Muscle layer of duodenum (tissue), 2 donors: ENCODE results near the gene CERK.

Experiments used
- H3K27ac ChIP-seq: one replicate; pipeline ENCODE4 v1.7.0; 2013; ENCODE audit warnings: mild to moderate bottlenecking, low read length
- H3K27me3 ChIP-seq: one replicate; pipeline ENCODE4 v1.7.0; 2013; ENCODE audit warnings: low read depth, mild to moderate bottlenecking, control low read depth, low read length
- H3K36me3 ChIP-seq, 2 donors: one replicate each; pipeline ENCODE4 v1.7.0; 2013; ENCODE audit warnings: low read length in 2 of 2, control low read depth in 1 of 2, mild to moderate bottlenecking in 1 of 2; ENCODE audit not compliant: insufficient read depth in 2 of 2, control insufficient read depth in 1 of 2
- H3K4me1 ChIP-seq, 2 donors: one replicate each; pipeline ENCODE4 v1.7.0; 2013; ENCODE audit warnings: low read length in 2 of 2, mild to moderate bottlenecking in 2 of 2, control low read depth in 1 of 2, moderate library complexity in 1 of 2; ENCODE audit not compliant: insufficient read depth in 2 of 2, control insufficient read depth in 1 of 2
- H3K4me3 ChIP-seq, 2 donors: one replicate each; pipeline ENCODE4 v1.7.0; 2013; ENCODE audit warnings: low read length in 2 of 2, low read depth in 1 of 2, mild to moderate bottlenecking in 1 of 2
- H3K9me3 ChIP-seq, 2 donors: one replicate each; pipeline ENCODE4 v1.7.0; 2013; ENCODE audit warnings: low read length in 2 of 2, control low read depth in 1 of 2, mild to moderate bottlenecking in 1 of 2; ENCODE audit not compliant: control insufficient read depth in 1 of 2
- donor health status: healthy.

The CERK gene

DNA sequence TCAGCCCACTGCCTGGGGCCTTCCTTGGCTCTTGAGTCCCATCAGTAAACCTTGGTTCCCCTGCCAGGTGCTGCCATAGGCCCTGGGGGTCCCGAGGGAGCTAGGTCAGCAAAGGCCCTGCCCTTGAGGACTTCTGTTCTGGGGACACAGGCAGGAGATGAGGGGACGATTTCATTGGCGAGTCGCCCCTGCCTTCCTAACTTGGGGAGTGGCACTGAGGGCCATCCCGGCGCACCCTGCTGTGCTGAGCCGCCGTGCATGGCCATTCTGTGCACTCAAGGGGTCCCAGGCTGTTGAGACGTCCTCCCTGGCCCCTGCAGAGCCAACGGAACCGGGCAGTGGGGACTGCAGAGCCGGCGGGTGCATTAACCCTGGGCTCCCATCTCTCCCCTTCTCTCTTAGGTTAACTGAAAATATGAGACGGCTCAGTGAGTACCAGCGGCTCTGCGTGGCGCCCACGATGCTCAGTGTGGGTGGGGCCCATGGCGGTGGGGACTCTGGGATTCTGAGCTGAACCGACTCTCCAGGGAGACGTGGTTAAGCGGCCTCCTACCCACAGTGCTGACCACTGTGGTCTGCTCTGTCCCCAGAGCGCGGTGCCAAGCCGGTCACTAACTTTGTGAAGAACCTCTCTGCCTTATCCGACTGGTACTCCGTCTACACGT, 74.5 kb downstream of the CERK start:
- Histone ChIP-seq H3K36me3 (peaks cover 16 to 66% of the 10 kb centered on the region in 2 donors), H3K9me3 (no peaks in the 10 kb centered on the region), H3K4me3 (no peak overlapping the region), H3K4me1 (no peaks in the 10 kb centered on the region), H3K27ac (no peak overlapping the region), H3K27me3 (no peaks in the 10 kb centered on the region)

DNA sequence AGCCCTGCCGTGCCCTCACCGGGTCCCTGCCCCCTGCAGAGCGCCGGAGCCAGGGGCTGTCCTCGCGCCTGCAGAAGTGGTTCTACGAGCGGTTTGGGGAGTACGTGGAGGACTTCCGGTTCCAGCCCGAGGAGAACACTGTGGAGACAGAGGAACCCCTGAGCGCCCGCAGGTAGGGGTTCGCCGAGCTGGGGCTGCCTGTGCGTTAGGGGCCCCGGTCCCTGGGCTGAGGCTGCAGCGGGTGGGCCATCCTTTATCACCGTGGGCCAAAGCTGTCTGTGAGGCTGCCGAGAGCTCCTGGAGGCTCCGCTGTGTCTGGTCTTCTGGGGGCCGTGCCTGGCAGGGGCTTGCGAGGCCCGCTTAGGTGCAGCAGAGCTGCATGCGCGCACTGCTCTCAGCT, 75.1 kb downstream of the CERK start:
- H3K4me1 ChIP-seq = no peaks in the 10 kb centered on the region
- H3K9me3 ChIP-seq = no peaks in the 10 kb centered on the region
- no peak overlapping the region for H3K27ac ChIP-seq
- no peak overlapping the region for H3K4me3 ChIP-seq
- H3K36me3 ChIP-seq = peaks cover 15 to 60% of the 10 kb centered on the region in 2 donors
- H3K27me3 ChIP-seq = no peaks in the 10 kb centered on the region

DNA sequence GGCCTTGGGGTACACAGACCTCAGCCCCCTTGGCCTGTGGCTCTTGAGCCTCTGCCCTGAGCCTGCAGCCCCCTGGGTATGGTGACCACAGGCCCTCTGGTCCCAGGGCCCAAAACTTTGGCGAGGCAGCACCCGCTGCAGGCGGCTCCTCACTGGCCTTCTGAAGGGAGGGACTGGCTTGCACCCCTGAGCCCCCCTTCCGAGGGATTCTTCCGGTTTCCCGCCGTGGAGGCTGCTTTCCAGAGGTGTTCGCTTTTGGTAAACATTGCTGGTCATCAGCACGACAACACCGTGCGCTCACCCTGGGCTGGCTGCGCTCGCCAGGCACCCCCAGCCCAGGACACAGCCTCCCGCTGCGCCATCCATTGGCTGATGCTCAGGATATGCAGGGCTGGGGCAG, 75.8 kb downstream of the CERK start:
- H3K36me3 ChIP-seq = peaks cover 10 to 52% of the 10 kb centered on the region in 2 donors

DNA sequence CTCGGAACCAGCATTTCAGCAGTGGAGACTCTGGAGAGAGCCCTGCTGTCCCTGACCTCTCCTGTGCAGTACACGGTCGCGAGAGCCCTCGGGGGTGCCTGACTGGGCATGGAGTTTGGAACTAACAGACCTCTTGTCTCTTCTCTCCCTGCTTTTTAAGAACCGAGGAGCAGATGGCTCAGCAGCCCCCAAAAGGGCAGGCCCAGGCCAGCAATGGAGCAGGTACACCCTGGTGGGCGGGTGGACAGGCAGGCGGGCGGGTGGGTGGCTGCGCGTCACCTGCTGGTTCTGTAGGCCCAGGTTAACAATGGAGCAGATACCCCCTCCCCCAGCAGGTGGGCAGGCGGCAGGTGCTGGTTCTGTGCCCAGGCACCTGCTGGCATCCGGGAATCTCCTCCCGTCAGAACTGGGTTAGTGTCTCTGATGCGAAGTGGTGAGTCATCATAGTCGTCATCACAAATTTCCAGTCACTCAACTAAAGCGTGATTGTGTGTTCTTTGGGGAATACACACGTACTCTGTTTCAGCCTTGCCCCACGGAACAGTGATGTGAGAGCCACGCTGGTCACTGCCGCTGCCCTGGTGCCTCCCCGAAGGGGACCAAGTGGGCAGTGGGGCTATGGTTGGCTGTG, 76.7 kb downstream of the CERK start:
- H3K9me3 ChIP-seq = no peaks in the 10 kb centered on the region
- no peaks in the 10 kb centered on the region for H3K27me3 ChIP-seq
- no peak overlapping the region for H3K4me3 ChIP-seq
- H3K36me3 ChIP-seq = peaks cover 6 to 43% of the 10 kb centered on the region in 2 donors
- no peaks in the 10 kb centered on the region for H3K4me1 ChIP-seq
- H3K27ac ChIP-seq = peak overlapping the region; percentile 60

More for the DNA sequence above, 75.8 kb downstream of the CERK start:
- Histone ChIP-seq H3K9me3 (no peaks in the 10 kb centered on the region), H3K4me3 (no peak overlapping the region), H3K27ac (no peak overlapping the region), H3K4me1 (no peaks in the 10 kb centered on the region), H3K27me3 (no peaks in the 10 kb centered on the region)

DNA sequence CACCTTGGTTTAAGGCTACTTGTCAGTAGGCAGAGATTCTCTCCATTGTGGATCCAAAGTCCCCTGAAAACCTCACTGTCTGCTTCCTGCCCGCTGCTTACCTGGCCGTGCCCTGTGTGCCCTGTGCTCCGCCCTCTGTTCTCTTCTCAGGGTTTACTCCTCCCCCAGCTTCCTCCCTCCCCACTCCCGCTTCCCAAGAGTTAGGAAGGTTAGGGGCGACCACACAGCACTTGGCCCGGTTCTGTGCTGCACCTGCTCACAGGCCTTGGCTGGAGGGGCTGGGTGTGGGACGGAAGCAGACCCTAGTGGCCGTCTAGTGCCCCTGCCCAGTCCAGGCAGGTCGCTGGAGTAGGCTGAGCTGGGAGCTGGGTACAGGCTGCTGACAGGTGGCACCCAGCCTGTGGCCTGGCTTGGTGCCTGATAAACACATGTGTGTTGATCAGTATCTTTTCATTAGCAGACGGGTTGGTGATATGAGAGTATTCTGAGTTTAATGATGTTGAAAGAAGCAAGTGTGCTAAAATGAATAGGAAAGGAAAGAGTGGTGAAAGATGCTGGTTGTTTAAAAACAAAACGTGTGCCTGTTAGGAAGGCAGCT, 77.3 kb downstream of the CERK start:
- Histone ChIP-seq H3K9me3 (no peaks in the 10 kb centered on the region), H3K27ac (peak overlapping the region; percentile 60), H3K27me3 (no peaks in the 10 kb centered on the region), H3K4me3 (no peak overlapping the region), H3K4me1 (no peaks in the 10 kb centered on the region), H3K36me3 (peaks cover 0 to 37% of the 10 kb centered on the region in 2 donors)

DNA sequence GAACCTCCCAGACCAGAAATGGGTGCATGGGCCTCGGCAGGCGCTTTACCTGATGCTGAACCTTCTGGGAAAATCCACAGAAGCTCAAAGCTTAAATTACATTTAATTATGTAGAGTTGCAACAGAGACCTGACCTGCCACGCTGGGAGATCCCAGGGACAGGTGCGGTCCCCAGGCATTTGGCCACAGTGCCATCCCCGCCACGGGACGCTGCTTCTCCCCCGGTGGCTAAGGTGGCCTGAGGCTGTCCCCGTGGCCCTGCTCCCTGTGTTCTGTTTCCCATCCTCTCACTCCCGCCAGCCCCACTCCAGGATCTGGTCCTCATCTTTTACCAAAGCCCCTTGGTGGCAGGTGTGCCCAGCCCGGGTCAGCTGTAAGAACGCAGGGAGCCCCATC, 78.3 kb downstream of the CERK start:
- Histone ChIP-seq H3K4me1 (no peaks in the 10 kb centered on the region), H3K27me3 (no peaks in the 10 kb centered on the region), H3K4me3 (no peak overlapping the region), H3K36me3 (peaks cover 0 to 29% of the 10 kb centered on the region in 2 donors), H3K9me3 (no peaks in the 10 kb centered on the region), H3K27ac (no peak overlapping the region)

DNA sequence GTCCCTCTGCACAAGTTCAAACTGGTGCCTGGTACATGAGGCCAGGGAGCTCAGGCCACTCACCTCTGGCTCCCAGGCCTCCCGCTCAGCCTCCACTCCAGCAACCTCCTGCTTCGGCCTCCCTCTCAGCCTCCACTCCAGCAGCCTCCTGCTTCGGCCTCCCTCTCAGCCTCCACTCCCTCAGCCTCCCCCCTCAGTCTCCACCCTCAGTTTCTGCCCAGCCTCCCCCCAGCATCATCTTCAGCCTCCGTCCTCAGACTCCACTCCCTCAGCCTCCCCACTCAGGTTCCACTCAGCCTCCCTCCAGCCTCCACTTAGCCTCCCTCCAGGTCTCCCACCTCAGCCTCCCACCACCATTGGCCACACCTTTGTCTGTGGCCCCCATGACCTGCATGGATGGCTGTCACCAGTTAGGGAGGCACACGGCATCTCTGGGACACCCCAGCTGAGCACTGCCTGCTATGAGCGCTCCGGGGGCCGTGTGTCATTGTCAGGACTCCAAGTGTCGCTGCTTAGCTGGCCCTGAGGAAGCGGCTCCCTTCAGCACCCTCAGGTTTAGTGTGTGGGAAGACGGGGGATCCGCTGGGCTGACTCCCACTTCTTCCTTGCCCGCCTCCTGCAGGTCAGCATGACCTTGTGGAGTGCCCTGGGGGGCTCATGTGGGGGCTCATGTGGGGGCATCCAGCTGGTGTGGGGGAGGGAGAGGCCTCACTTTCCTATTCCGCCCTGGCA, 78.8 kb downstream of the CERK start:
- Histone ChIP-seq H3K27me3 (no peaks in the 10 kb centered on the region), H3K9me3 (no peaks in the 10 kb centered on the region), H3K4me1 (no peaks in the 10 kb centered on the region), H3K36me3 (peaks cover 0 to 24% of the 10 kb centered on the region in 2 donors), H3K4me3 (no peak overlapping the region), H3K27ac (no peak overlapping the region)

DNA sequence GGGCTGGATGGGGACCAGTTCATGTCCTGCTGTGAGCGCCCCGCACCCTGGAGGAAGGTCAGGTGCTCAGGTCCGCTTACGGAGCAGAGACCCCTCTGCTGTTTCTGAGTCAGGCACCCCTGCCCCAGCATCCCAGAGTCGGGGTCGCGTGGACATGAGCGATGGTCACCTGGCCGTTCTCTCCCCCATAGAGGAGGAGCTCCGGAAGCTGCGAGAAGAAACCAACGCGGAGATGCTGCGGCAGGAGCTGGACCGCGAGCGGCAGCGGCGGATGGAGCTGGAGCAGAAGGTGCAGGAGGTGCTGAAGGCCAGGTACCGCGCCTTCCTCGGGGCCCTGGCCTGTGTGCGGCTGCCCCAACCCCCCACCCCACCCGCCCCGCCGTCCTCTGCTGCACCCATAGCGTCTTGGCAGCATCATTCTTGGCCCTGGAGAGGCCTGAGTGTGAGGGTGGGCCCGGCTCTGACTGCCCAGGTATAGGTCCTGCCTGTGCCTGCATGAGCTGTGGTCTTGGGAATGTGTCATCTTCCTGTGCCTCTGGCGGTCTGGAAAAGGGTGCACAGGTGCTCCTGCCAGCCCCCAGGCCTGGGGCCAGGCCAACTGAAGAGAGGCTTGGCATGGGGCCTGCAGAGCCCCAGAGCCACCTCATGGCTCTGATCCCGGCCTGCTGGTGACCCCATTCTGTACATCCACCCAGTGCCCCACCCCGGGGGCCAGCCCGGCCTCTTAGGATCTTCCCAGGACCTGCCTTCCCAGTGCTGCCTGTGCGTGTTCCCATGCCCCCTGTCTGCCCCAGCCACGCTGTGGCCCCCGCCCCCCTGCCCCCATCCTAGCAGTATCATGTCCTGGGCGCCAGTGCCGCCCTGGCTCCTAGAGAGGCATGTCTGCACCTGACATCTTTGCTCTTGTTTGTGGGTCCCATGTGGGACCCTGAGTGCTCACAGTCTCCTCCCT, 79.8 kb downstream of the CERK start:
- H3K9me3 ChIP-seq = no peaks in the 10 kb centered on the region
- no peak overlapping the region for H3K4me3 ChIP-seq
- peaks cover 0 to 4% of the 10 kb centered on the region in 2 donors for H3K4me1 ChIP-seq
- no peaks in the 10 kb centered on the region for H3K27me3 ChIP-seq
- H3K36me3 ChIP-seq = peaks cover 0 to 18% of the 10 kb centered on the region in 2 donors
- no peak overlapping the region for H3K27ac ChIP-seq

DNA sequence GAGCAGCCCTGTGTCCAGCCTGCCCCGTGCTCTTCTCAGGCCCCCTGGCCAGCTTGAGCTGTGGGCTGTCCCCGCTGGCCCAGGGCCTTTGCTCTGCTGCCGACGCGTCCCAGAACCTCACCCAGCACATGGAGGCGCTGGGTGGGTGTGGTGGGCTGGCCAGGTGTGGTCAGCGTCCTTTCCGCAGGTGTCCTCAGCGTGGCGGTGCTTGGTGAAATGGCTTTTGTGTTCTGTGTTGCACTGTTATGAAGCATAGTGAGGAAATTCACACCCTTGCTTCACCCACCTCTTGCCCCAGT, 80.4 kb downstream of the CERK start:
- Histone ChIP-seq H3K36me3 (peaks cover 0 to 13% of the 10 kb centered on the region in 2 donors), H3K27ac (no peak overlapping the region), H3K4me3 (no peak overlapping the region), H3K27me3 (no peaks in the 10 kb centered on the region), H3K9me3 (no peaks in the 10 kb centered on the region), H3K4me1 (peaks cover 0 to 8% of the 10 kb centered on the region in 2 donors)

DNA sequence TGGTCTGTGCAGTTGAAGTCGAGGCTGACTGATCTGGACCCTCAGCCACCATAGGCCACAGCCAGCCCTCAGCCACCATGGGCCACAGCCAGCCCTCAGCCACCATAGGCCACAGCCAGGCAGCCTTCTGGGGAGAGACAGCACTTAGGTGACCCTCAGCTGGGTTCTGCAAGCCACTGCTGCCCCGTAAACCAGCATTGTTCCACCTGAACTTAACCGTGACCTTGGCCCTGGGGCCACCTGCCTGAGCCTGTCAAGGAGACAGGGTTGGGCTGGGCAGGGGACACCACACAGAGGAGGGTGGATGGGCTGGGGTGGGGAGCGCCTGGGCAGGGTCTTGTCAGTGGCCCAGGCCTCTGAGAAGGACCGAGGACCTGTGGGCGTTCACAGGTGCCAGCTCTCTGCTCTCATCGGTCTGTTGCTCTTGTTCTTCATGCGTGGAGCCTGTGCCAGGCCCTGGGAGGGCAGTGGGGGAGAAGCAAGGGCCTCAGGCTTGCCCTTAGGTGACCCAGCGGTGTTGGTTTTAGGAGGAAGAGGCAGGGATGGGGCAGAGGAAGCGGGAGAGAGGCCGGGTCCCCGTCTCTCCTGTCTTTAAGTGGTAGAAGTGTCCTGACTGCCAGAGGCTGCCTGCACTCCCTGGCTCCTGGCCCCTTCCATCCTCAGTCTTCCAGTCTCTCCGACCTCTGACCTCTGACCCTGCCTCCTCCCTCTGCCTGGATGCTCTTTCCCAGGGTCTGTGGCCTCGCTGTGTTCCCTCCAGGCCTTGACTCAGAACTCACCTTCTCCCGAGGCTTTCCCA, 81.0 kb downstream of the CERK start:
- H3K9me3 ChIP-seq = no peaks in the 10 kb centered on the region
- no peaks in the 10 kb centered on the region for H3K27me3 ChIP-seq
- peaks cover 0 to 13% of the 10 kb centered on the region in 2 donors for H3K36me3 ChIP-seq
- H3K4me1 ChIP-seq = peaks cover 0 to 14% of the 10 kb centered on the region in 2 donors
- no peak overlapping the region for H3K27ac ChIP-seq
- H3K4me3 ChIP-seq = no peak overlapping the region
